ENCODE data around the gene CNPY1.

GRCh38 chr7:155470186-155470487 is 76.2 kb downstream of the CNPY1 start:
- no peak for TF ChIP-seq POLR2A (IDR thresholded peaks at IDR 0.05)
- no peak for TF ChIP-seq CTCF (IDR thresholded peaks at IDR 0.05 in 4 of 5, conservative IDR thresholded peaks at IDR 0.05 in 1 of 5)

Measured in gastrocnemius medialis (tissue), 4 donors.